H1 (cell line): ENCODE results near the gene COL4A2. TPM values are rescaled to one million over a fixed set of nuclear protein-coding genes. Genes with fewer than 3 reads are reported as not detected.

Source experiments
- CTCF ChIA-PET: fragments of 300-600 bp; sonication (Branson Sonifier 250); formaldehyde crosslinking; loops from one replicate; lab custom pipeline; 2021; ENCODE audit not compliant: partially characterized antibody; lab: Charles Lee
- POLR2A ChIA-PET: fragments of 300-600 bp; sonication (Branson Sonifier 250); formaldehyde crosslinking; loops from one replicate; lab custom pipeline; 2021; ENCODE audit warnings: inconsistent platforms; ENCODE audit not compliant: partially characterized antibody; lab: Charles Lee
- DNase-seq, 2 experiments: peaks; one replicate each; pipeline versions ENCODE4 v3.0.0 to v3.0.0-alpha.2; 2010 to 2022; ENCODE audit warnings: low spot score in 2 of 2, low read depth in 1 of 2, mixed read lengths in 1 of 2
- FAIRE-seq: peaks from 2 replicates; lab custom pipeline; 2011; peaks lifted over from hg19 to GRCh38; lab: Jason Lieb, UNC
- H2AFZ ChIP-seq: 2 replicates; pipeline ENCODE4 v1.8.1; 2012; ENCODE audit warnings: low read length, inconsistent platforms
- H2AK5ac ChIP-seq: 2 replicates; pipeline ENCODE4 v1.6.1; 2013; ENCODE audit warnings: low read depth, low read length
- H2BK120ac ChIP-seq: replicated peaks from 2 replicates; pipeline ENCODE3; 2013; ENCODE audit warnings: low read depth, low read length, inconsistent platforms
- H2BK12ac ChIP-seq: 2 replicates; pipeline ENCODE4 v1.6.1; 2013; ENCODE audit warnings: low read depth, low read length
- H2BK15ac ChIP-seq: 2 replicates; pipeline ENCODE4 v1.6.1; 2013; ENCODE audit warnings: low read length
- H2BK20ac ChIP-seq: 2 replicates; pipeline ENCODE4 v1.6.1; 2013; ENCODE audit warnings: low read length
- H2BK5ac ChIP-seq: 2 replicates; pipeline ENCODE4 v1.6.1; 2013; ENCODE audit warnings: low read depth, low read length
- H3K14ac ChIP-seq: 2 replicates; pipeline ENCODE4 v1.6.1; 2013; ENCODE audit warnings: inconsistent platforms; ENCODE audit not compliant: insufficient read length
- H3K18ac ChIP-seq: 2 replicates; pipeline ENCODE4 v1.6.1; 2013; ENCODE audit warnings: low read length; ENCODE audit errors: extremely low read depth
- H3K23ac ChIP-seq: 2 replicates; pipeline ENCODE4 v1.6.1; 2013; ENCODE audit warnings: inconsistent platforms; ENCODE audit not compliant: insufficient read length
- H3K23me2 ChIP-seq: 2 replicates; pipeline ENCODE4 v1.6.1; 2013; ENCODE audit warnings: low read depth, low read length
- H3K27ac ChIP-seq: 2 replicates; pipeline ENCODE4 v1.6.1; 2011; ENCODE audit warnings: low read depth, low read length, inconsistent platforms
- H3K27me3 ChIP-seq, 4 experiments: replicated peaks in 1 of 4; 1 replicate in 1 of 4; 2 replicates in 3 of 4; pipeline versions ENCODE4 v1.6.1 to v1.8.1; 2011 to 2013; ENCODE audit warnings: low read length in 3 of 4, mild to moderate bottlenecking in 3 of 4, inconsistent platforms in 2 of 4, mixed read lengths in 2 of 4, moderate library complexity in 1 of 4; ENCODE audit not compliant: control insufficient read depth in 3 of 4, insufficient read depth in 3 of 4; ENCODE audit errors: extremely low read depth in 1 of 4
- H3K36me3 ChIP-seq, 4 experiments: 2 replicates each; pipeline versions ENCODE4 v1.6.1 to v1.8.1; 2011 to 2013; ENCODE audit warnings: mild to moderate bottlenecking in 4 of 4, low read length in 3 of 4, moderate library complexity in 2 of 4, control low read depth in 1 of 4, inconsistent platforms in 1 of 4; ENCODE audit not compliant: insufficient read depth in 4 of 4, control insufficient read depth in 2 of 4
- H3K4ac ChIP-seq: replicated peaks from 2 replicates; pipeline ENCODE3; 2013; ENCODE audit warnings: low read length, low read depth, mixed read lengths, inconsistent platforms; ENCODE audit not compliant: insufficient read length
- H3K4me1 ChIP-seq, 4 experiments: replicated peaks in 1 of 4; 1 replicate in 1 of 4; 2 replicates in 3 of 4; pipeline versions ENCODE4 v1.6.1 to v1.8.1; 2011 to 2013; ENCODE audit warnings: low read length in 3 of 4, inconsistent platforms in 2 of 4, mixed read lengths in 1 of 4; ENCODE audit not compliant: insufficient read depth in 4 of 4, control insufficient read depth in 3 of 4
- H3K4me2 ChIP-seq, 2 experiments: 2 replicates each; pipeline versions ENCODE4 v1.6.1 to v1.8.1; 2011 to 2013; ENCODE audit warnings: low read depth in 2 of 2, low read length in 2 of 2, control low read depth in 1 of 2, inconsistent platforms in 1 of 2, mild to moderate bottlenecking in 1 of 2; ENCODE audit not compliant: insufficient read depth in 1 of 2
- H3K4me3 ChIP-seq, 4 experiments: fragments of 200-600, 300-600 bp in 1 of 4; sonication (generic), shearing (Covaris generic), sonication (Bioruptor Twin) in 1 of 4; 2 replicates each; pipeline versions ENCODE4 v1.5.1 to v1.8.1; 2011 to 2016; ENCODE audit warnings: low read length in 4 of 4, low read depth in 3 of 4, control low read depth in 2 of 4, inconsistent platforms in 2 of 4, mild to moderate bottlenecking in 2 of 4, mixed read lengths in 1 of 4, moderate library complexity in 1 of 4; ENCODE audit not compliant: insufficient read depth in 2 of 4; ENCODE audit errors: extremely low read depth in 1 of 4
- H3K56ac ChIP-seq: replicated peaks from 2 replicates; pipeline ENCODE3; 2013; ENCODE audit warnings: low read depth, mild to moderate bottlenecking, mixed read lengths, low read length, inconsistent platforms; ENCODE audit not compliant: insufficient read length
- H3K79me1 ChIP-seq: 2 replicates; pipeline ENCODE4 v1.6.1; 2013; ENCODE audit warnings: low read depth, low read length, control low read depth
- H3K79me2 ChIP-seq, 2 experiments: 2 replicates each; pipeline versions ENCODE4 v1.6.1 to v1.8.1; 2012 to 2013; ENCODE audit warnings: low read length in 2 of 2, mild to moderate bottlenecking in 2 of 2, inconsistent platforms in 1 of 2; ENCODE audit not compliant: insufficient read depth in 2 of 2, control insufficient read depth in 1 of 2
- H3K9ac ChIP-seq, 4 experiments: replicated peaks in 1 of 4; 1 replicate in 1 of 4; 2 replicates in 3 of 4; pipeline versions ENCODE4 v1.6.1 to v1.8.1; 2011 to 2013; ENCODE audit warnings: low read depth in 3 of 4, low read length in 3 of 4, control low read depth in 2 of 4, mild to moderate bottlenecking in 2 of 4, moderate library complexity in 2 of 4, inconsistent platforms in 1 of 4; ENCODE audit errors: extremely low read depth in 1 of 4
- H3K9me3 ChIP-seq, 2 experiments: 2 replicates each; pipeline versions ENCODE4 v1.6.1 to v1.8.1; 2012 to 2013; ENCODE audit warnings: mild to moderate bottlenecking in 2 of 2, moderate library complexity in 2 of 2, control low read depth in 1 of 2, inconsistent platforms in 1 of 2, low read depth in 1 of 2, low read length in 1 of 2, mixed read lengths in 1 of 2; ENCODE audit not compliant: insufficient read depth in 2 of 2
- H4K20me1 ChIP-seq, 2 experiments: replicated peaks in 1 of 2; 2 replicates each; pipeline versions ENCODE3 to v1.8.1; 2011 to 2013; ENCODE audit warnings: inconsistent platforms in 2 of 2, low read length in 2 of 2, mild to moderate bottlenecking in 1 of 2; ENCODE audit not compliant: insufficient read depth in 2 of 2, control insufficient read depth in 1 of 2
- H4K5ac ChIP-seq: 2 replicates; pipeline ENCODE4 v1.6.1; 2013; ENCODE audit warnings: low read length, low read depth, mixed read lengths, inconsistent platforms; ENCODE audit not compliant: insufficient read length
- H4K8ac ChIP-seq: 2 replicates; pipeline ENCODE4 v1.8.0; 2013; ENCODE audit warnings: mild to moderate bottlenecking, moderate library complexity, low read length, inconsistent platforms; ENCODE audit not compliant: insufficient read depth; ENCODE audit errors: extremely low read depth
- H4K91ac ChIP-seq: replicated peaks from 2 replicates; pipeline ENCODE3; 2013; ENCODE audit warnings: low read length, mixed read lengths, inconsistent platforms; ENCODE audit not compliant: insufficient read length
- SUZ12 ChIP-seq: fragments of 200-600 bp; sonication (generic); IDR thresholded peaks from 2 replicates; pipeline ENCODE4 v1.6.1; 2012; ENCODE audit warnings: mild to moderate bottlenecking, inconsistent platforms, low read length, moderate library complexity, mixed read lengths
- WGBS, 2 experiments: shearing (Covaris generic) in 1 of 2; methylation state at CpG; one replicate each; pipeline versions ENCODE4 v1.1.6 to v1.1.7; 2013 to 2015; ENCODE audit warnings: low lambda C conversion rate in 2 of 2, mixed read lengths in 2 of 2, inconsistent platforms in 1 of 2, low coverage in 1 of 2, missing lambda C conversion rate in 1 of 2; ENCODE audit not compliant: insufficient replicate concordance in 2 of 2, insufficient coverage in 1 of 2, insufficient read length in 1 of 2; ENCODE audit errors: extremely low coverage in 1 of 2, missing lambda C conversion rate in 1 of 2; 5-methylcytosine and 5-hydroxymethylcytosine counted together
- polyA plus RNA-seq, 7 experiments: library from polyadenylated mRNA; depleted of rRNA in 3 of 7; stranded (reverse) in 5 of 7; unstranded in 2 of 7; fragments of >200 nt in 5 of 7; fragments of 200-250 nt in 2 of 7; gene quantifications; 1 replicate in 5 of 7; 2 replicates in 1 of 7; 4 replicates in 1 of 7; pipeline versions ENCODE4 v1.2.1 to v1.2.3, GENCODE V29; 2011 to 2013; ENCODE audit warnings: missing spikeins in 2 of 7, mixed read lengths in 2 of 7
- total RNA-seq: library from RNA; stranded (reverse); fragmentation: NEBNext Ultra II Directional; extraction: Animal tissue kit (Norgen Biotek cat#: 25700); gene quantifications from 2 replicates; pipeline ENCODE4 v1.2.1, GENCODE V29; 2021

COL4A2 gene
- total and polyA plus RNA-seq, 2 of the 8 experiments (the other 6 are each of a cell fraction or from before 2014, with no cell fraction given), result 80.4 to 87.3 TPM

- peaks cover 0 to 25% (median 7%) of the 10 kb centered on the region in 4 experiments; a peak in 7 of 8 replicates for H3K36me3 ChIP-seq
- no peak for TF ChIP-seq SUZ12
Observed at GRCh38 chr13:110436276-110436675, 129.2 kb downstream of the COL4A2 start.

More at GRCh38 chr13:110436276-110436675, 129.2 kb downstream of the COL4A2 start:
- H3K79me2 ChIP-seq, result no peaks in the 10 kb centered on the region
- no peak overlapping the region for H2BK120ac ChIP-seq
- H3K56ac ChIP-seq, result no peak overlapping the region
- no peak overlapping the region for H2AFZ ChIP-seq
- no peak overlapping the region for H2BK20ac ChIP-seq
- 89% methylated on average over 9 of the region's 9 CpGs; no CpG with 5 or more reads in 1 of the 2 experiments for WGBS, 2 experiments
- H3K4ac ChIP-seq, result no peak overlapping the region
- no peaks in the 10 kb centered on the region for H3K4me1 ChIP-seq
- H3K23me2 ChIP-seq, result no peaks in the 10 kb centered on the region
- FAIRE-seq, result no peak
- H3K27ac ChIP-seq, result no peak overlapping the region
- peaks cover 0 to 1% of the 10 kb centered on the region in 2 experiments for H4K20me1 ChIP-seq
- H2BK15ac ChIP-seq, result no peak overlapping the region
- H4K91ac ChIP-seq, result no peak overlapping the region
- no peak overlapping the region for H3K14ac ChIP-seq
- H3K18ac ChIP-seq, result no peak overlapping the region
- no peak overlapping the region for H2BK5ac ChIP-seq
- H3K9me3 ChIP-seq, result no peaks in the 10 kb centered on the region
- H3K27me3 ChIP-seq, result no peaks in the 10 kb centered on the region
- no peak overlapping the region for H4K5ac ChIP-seq
- H3K23ac ChIP-seq, result no peak overlapping the region
- POLR2A ChIA-PET, result no interaction called here
- H3K9ac ChIP-seq, result no peak overlapping the region
- H3K4me2 ChIP-seq, result no peak overlapping the region
- DNase-seq, result no peak
- no peak overlapping the region for H2AK5ac ChIP-seq
- no peak overlapping the region for H3K4me3 ChIP-seq
- CTCF ChIA-PET, result no interaction called here
- H3K79me1 ChIP-seq, result no peaks in the 10 kb centered on the region
- no peak overlapping the region for H4K8ac ChIP-seq
- no peak overlapping the region for H2BK12ac ChIP-seq
